HepG2 (cell line): ENCODE data around the gene PRMT7. TPM values are rescaled to one million over a fixed set of nuclear protein-coding genes. Genes with fewer than 3 reads are reported as not detected.

Source experiments
- AGO2 ChIP-seq: fragments of 200-400 bp; formaldehyde crosslinking; optimal IDR thresholded peaks from 2 replicates; pipeline ENCODE3; 2017; ENCODE audit warnings: mild to moderate bottlenecking, low read depth, low read length, moderate library complexity
- AKAP8 ChIP-seq: sonication (generic); formaldehyde crosslinking; IDR thresholded peaks from 2 replicates; pipeline ENCODE4 v1.5.1; 2020; ENCODE audit warnings: mild to moderate bottlenecking, missing genetic modification reagents
- FOXO1 ChIP-seq: sonication (generic); formaldehyde crosslinking; IDR thresholded peaks from 2 replicates; pipeline ENCODE4 v1.4.0; 2020; ENCODE audit warnings: missing genetic modification reagents
- FOXO4 ChIP-seq: sonication (generic); formaldehyde crosslinking; conservative IDR thresholded peaks from 2 replicates; pipeline ENCODE4 v1.8.1; 2023; ENCODE audit warnings: missing genetic modification reagents
- HMGXB3 ChIP-seq: sonication (generic); formaldehyde crosslinking; IDR thresholded peaks from 2 replicates; pipeline ENCODE4 v1.4.0; 2020; ENCODE audit warnings: missing genetic modification reagents, borderline replicate concordance
- KDM6A ChIP-seq: IDR thresholded peaks from 2 replicates; pipeline ENCODE4 v1.6.1; 2016; ENCODE audit warnings: low read depth
- KLF15 ChIP-seq: sonication (generic); formaldehyde crosslinking; IDR thresholded peaks from 2 replicates; pipeline ENCODE4 v1.8.1; 2023; ENCODE audit warnings: borderline replicate concordance, mild to moderate bottlenecking, inconsistent platforms, missing genetic modification reagents, mixed read lengths
- MXD4 ChIP-seq: IDR thresholded peaks from 2 replicates; pipeline ENCODE4 v1.6.1; 2016; ENCODE audit warnings: mild to moderate bottlenecking, missing biosample characterization, missing genetic modification reagents
- RCOR2 ChIP-seq: IDR thresholded peaks from 2 replicates; pipeline ENCODE4 v1.6.1; 2016; ENCODE audit warnings: missing biosample characterization, missing genetic modification reagents
- TEAD2 ChIP-seq: sonication (generic); formaldehyde crosslinking; IDR thresholded peaks from 2 replicates; pipeline ENCODE4 v1.9.0; 2021; ENCODE audit warnings: missing genetic modification reagents
- XRCC5 ChIP-seq: fragments of 200-400 bp; formaldehyde crosslinking; optimal IDR thresholded peaks from 2 replicates; pipeline ENCODE3; 2017; ENCODE audit warnings: mild to moderate bottlenecking, low read length
- YEATS2 ChIP-seq: sonication (generic); formaldehyde crosslinking; IDR thresholded peaks from 2 replicates; pipeline ENCODE4 v1.4.0; 2020; ENCODE audit warnings: missing genetic modification reagents, borderline replicate concordance
- ZKSCAN1 ChIP-seq: fragments of 150-350 bp; IDR thresholded peaks from 2 replicates; pipeline ENCODE4 v1.6.1; 2014; ENCODE audit warnings: low read length
- ZNF367 ChIP-seq: sonication (generic); formaldehyde crosslinking; IDR thresholded peaks from 2 replicates; pipeline ENCODE4 v1.4.0; 2020; ENCODE audit warnings: missing genetic modification reagents, borderline replicate concordance
- ZSCAN30 ChIP-seq: sonication (generic); formaldehyde crosslinking; IDR thresholded peaks from 2 replicates; pipeline ENCODE4 v1.5.0; 2020; ENCODE audit warnings: mild to moderate bottlenecking, missing genetic modification reagents
- polyA plus RNA-seq, 8 experiments: library from polyadenylated mRNA; depleted of rRNA in 3 of 8; stranded (reverse) in 7 of 8; unstranded in 1 of 8; fragments of >200 nt; fragmentation: Illumina TruSeq in 4 of 8; extraction: Trizol in 4 of 8; gene quantifications; 2 replicates each; pipeline versions ENCODE4 v1.2.1 to v1.2.3, GENCODE V29; 2011 to 2016; ENCODE audit warnings: low read depth in 4 of 8, missing spikeins in 1 of 8, mixed read lengths in 1 of 8; ENCODE audit not compliant: insufficient read depth in 1 of 8
- total RNA-seq, 5 experiments: library from RNA; depleted of rRNA; stranded (reverse); fragments of >200 nt; fragmentation: Illumina TruSeq; extraction: Trizol; gene quantifications; 2 replicates each; pipeline ENCODE4 v1.2.3, GENCODE V29; 2016; ENCODE audit warnings: low read depth in 1 of 5
- TF ChIP-seq, protein P1 (sequence below): sonication (generic); formaldehyde crosslinking; IDR thresholded peaks from 2 replicates; pipeline ENCODE4 v1.4.0; 2020; ENCODE audit warnings: low read depth, missing genetic modification reagents
- TF ChIP-seq, protein P2 (sequence below): sonication (generic); formaldehyde crosslinking; conservative IDR thresholded peaks from 2 replicates; pipeline ENCODE4 v1.4.0; 2020; ENCODE audit warnings: missing genetic modification reagents

The PRMT7 gene
- total and polyA plus RNA-seq, 2 of the 13 experiments (the other 11 are each of a cell fraction or from before 2014, with no cell fraction given) = 47.5 to 55.0 TPM

- TF ChIP-seq AKAP8 (CRISPR knock-in tag) (0 out of 2 replicates have a peak, but pooled peaks have one; percentile 59), ZSCAN30 (no peak), ZKSCAN1 (no peak), ZNF367 (no peak), FOXO4 (CRISPR knock-in tag) (no peak), RCOR2 (CRISPR knock-in tag) (peak; percentile 96), YEATS2 (CRISPR knock-in tag) (no peak; the same call in 1 of the 2 replicates), XRCC5 (peak; percentile 70), HMGXB3 (CRISPR knock-in tag) (peak; percentile 62; the same call in 1 of the 2 replicates), TEAD2 (CRISPR knock-in tag) (no peak), KDM6A (CRISPR knock-in tag) (peak; percentile 91), MXD4 (peak; percentile 40; the same call in 1 of the 2 replicates), FOXO1 (CRISPR knock-in tag) (peak; percentile 97), AGO2 (no peak), KLF15 (no peak; the same call in 1 of the 2 replicates)
- TF ChIP-seq, protein P1, sequence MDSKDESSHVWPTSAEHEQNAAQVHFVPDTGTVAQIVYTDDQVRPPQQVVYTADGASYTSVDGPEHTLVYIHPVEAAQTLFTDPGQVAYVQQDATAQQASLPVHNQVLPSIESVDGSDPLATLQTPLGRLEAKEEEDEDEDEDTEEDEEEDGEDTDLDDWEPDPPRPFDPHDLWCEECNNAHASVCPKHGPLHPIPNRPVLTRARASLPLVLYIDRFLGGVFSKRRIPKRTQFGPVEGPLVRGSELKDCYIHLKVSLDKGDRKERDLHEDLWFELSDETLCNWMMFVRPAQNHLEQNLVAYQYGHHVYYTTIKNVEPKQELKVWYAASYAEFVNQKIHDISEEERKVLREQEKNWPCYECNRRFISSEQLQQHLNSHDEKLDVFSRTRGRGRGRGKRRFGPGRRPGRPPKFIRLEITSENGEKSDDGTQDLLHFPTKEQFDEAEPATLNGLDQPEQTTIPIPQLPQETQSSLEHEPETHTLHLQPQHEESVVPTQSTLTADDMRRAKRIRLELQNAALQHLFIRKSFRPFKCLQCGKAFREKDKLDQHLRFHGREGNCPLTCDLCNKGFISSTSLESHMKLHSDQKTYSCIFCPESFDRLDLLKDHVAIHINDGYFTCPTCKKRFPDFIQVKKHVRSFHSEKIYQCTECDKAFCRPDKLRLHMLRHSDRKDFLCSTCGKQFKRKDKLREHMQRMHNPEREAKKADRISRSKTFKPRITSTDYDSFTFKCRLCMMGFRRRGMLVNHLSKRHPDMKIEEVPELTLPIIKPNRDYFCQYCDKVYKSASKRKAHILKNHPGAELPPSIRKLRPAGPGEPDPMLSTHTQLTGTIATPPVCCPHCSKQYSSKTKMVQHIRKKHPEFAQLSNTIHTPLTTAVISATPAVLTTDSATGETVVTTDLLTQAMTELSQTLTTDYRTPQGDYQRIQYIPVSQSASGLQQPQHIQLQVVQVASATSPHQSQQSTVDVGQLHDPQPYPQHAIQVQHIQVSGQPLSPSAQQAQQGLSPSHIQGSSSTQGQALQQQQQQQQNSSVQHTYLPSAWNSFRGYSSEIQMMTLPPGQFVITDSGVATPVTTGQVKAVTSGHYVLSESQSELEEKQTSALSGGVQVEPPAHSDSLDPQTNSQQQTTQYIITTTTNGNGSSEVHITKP (CRISPR knock-in tag) = peak; percentile 61; the same call in 1 of the 2 replicates
- TF ChIP-seq, protein P2, sequence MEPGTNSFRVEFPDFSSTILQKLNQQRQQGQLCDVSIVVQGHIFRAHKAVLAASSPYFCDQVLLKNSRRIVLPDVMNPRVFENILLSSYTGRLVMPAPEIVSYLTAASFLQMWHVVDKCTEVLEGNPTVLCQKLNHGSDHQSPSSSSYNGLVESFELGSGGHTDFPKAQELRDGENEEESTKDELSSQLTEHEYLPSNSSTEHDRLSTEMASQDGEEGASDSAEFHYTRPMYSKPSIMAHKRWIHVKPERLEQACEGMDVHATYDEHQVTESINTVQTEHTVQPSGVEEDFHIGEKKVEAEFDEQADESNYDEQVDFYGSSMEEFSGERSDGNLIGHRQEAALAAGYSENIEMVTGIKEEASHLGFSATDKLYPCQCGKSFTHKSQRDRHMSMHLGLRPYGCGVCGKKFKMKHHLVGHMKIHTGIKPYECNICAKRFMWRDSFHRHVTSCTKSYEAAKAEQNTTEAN (CRISPR knock-in tag) = no peak
These were observed 29.3 kb upstream of the PRMT7 start (continued) for GRCh38 chr16:68281368-68282063.
